HEK293T (cell line): Measurements from ENCODE around the gene TRIM37.

ENCODE experiments used
- BHLHE40 ChIP-seq: fragments of 450-650 bp; IDR thresholded peaks from 2 replicates; pipeline ENCODE4 v1.6.1; 2016; ENCODE audit warnings: mild to moderate bottlenecking, moderate library complexity, borderline replicate concordance
- HDGF ChIP-seq: fragments of 450-650 bp; IDR thresholded peaks from 2 replicates; pipeline ENCODE4 v1.6.1; 2017; ENCODE audit warnings: antibody characterized with exemption, borderline replicate concordance
- NFRKB ChIP-seq: fragments of 450-650 bp; IDR thresholded peaks from 2 replicates; pipeline ENCODE4 v1.6.1; 2016; ENCODE audit warnings: mild to moderate bottlenecking, moderate library complexity
- SP1 ChIP-seq: fragments of 450-650 bp; IDR thresholded peaks from 2 replicates; pipeline ENCODE4 v1.6.1; 2017
- SUZ12 ChIP-seq: fragments of 450-650 bp; IDR thresholded peaks from 2 replicates; pipeline ENCODE4 v1.6.1; 2016; ENCODE audit warnings: mild to moderate bottlenecking

DNA sequence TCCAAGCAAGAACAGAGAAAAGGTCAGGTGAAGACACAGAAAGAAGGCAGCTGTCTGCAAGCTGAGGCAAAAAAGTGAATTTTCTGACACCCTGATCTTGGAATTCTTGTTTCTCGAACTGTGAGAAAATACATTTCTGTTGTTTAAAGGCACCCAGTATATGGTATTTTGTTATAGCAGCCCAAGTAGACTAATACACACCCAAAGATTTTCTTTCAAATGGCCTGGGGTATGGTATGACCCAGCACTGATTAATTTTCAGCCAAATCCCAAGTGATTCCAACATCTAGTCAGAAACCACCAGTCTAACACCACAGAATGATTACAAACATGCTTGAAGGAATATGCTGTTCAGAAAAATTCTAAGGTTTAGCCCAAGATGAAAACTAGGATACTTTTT is 36.8 kb downstream of the TRIM37 start:
- TF ChIP-seq SP1 (no peak), SUZ12 (no peak), NFRKB (no peak), BHLHE40 (no peak), HDGF (no peak)
